Measurements from ENCODE around the gene BHLHE40.

BHLHE40 gene

GRCh38 chr3:4971838-4972237 lies 7.4 kb upstream of the BHLHE40 start:
- ChIA-PET POLR2A (no interaction called here), CTCF (interaction anchor here (1.0 to 1.2 kb wide), 2 partner anchors 105 to 120 kb away, joined by 3 read pairs; no protein-coding TSS in a partner anchor)
- TF ChIP-seq CTCF (IDR thresholded peaks at IDR 0.05; ENCODE audit: control extremely low read depth, extremely low read depth, low read depth, missing control alignments), result no peak
- no peak for DNase-seq (ENCODE audit: extremely low spot score)

GRCh38 chr3:4972652-4973643 lies 6.3 kb upstream of the BHLHE40 start:
- ChIA-PET POLR2A (no interaction called here), CTCF (interaction anchor here (0.6 to 1.2 kb wide), 9 partner anchors 12 to 262 kb away, joined by 3 to 4 read pairs (median 3); no protein-coding TSS in a partner anchor)
- DNase-seq (ENCODE audit: extremely low spot score), result no peak
- no peak for TF ChIP-seq CTCF (IDR thresholded peaks at IDR 0.05; ENCODE audit: control extremely low read depth, extremely low read depth, low read depth, missing control alignments)

- DNase-seq (ENCODE audit: extremely low spot score), result no peak
- ChIA-PET POLR2A (no interaction called here), CTCF (interaction anchor here (1.2 kb wide), 1 partner anchor 240 kb away, joined by 4 read pairs; no protein-coding TSS in a partner anchor)
- TF ChIP-seq CTCF (IDR thresholded peaks at IDR 0.05; ENCODE audit: control extremely low read depth, extremely low read depth, low read depth, missing control alignments), result no peak
These were observed 5.1 kb upstream of the BHLHE40 start for GRCh38 chr3:4974154-4974553.

GRCh38 chr3:4976109-4976508 lies 3.1 kb upstream of the BHLHE40 start:
- POLR2A ChIA-PET, result interaction anchor here (0.6 to 0.9 kb wide), 2 partner anchors 226 to 227 kb away, joined by 3 read pairs; no protein-coding TSS in a partner anchor
- peak; percentile 57 for TF ChIP-seq CTCF (IDR thresholded peaks at IDR 0.05; ENCODE audit: control extremely low read depth, extremely low read depth, low read depth, missing control alignments)
- DNase-seq (ENCODE audit: extremely low spot score), result no peak
- CTCF ChIA-PET, result interaction anchor here (0.7 to 7.2 kb wide), 42 partner anchors 9 to 264 kb away, joined by 3 to 52 read pairs (median 5); no protein-coding TSS in a partner anchor

- peak; percentile 75 for DNase-seq (ENCODE audit: extremely low spot score)
- ChIA-PET CTCF (interaction anchor here (0.6 to 7.2 kb wide), 30 partner anchors 8 to 265 kb away, joined by 3 to 52 read pairs (median 6); no protein-coding TSS in a partner anchor), POLR2A (interaction anchor here (0.5 to 2.8 kb wide), 6 partner anchors 30 to 484 kb away, joined by 3 to 33 read pairs (median 4); partner anchors contain the start of gene ITPR1)
- TF ChIP-seq CTCF (IDR thresholded peaks at IDR 0.05; ENCODE audit: control extremely low read depth, extremely low read depth, low read depth, missing control alignments), result no peak
These were observed 2.0 kb upstream of the BHLHE40 start for GRCh38 chr3:4977001-4977852.

- DNase-seq (ENCODE audit: extremely low spot score), result no peak
- TF ChIP-seq CTCF (IDR thresholded peaks at IDR 0.05; ENCODE audit: control extremely low read depth, extremely low read depth, low read depth, missing control alignments), result no peak
- ChIA-PET POLR2A (interaction anchor here (0.5 to 2.8 kb wide), 9 partner anchors 29 to 267 kb away, joined by 3 to 33 read pairs (median 6); no protein-coding TSS in a partner anchor), CTCF (interaction anchor here (0.6 to 7.2 kb wide), 13 partner anchors 9 to 266 kb away, joined by 3 to 52 read pairs (median 7); no protein-coding TSS in a partner anchor)
These were observed 1.4 kb upstream of the BHLHE40 start for GRCh38 chr3:4977853-4978203.

Data from GM10248 (cell line).